Measurements from ENCODE around the gene TOLLIP.
"Not testable (repeated sequence)": the region's sequence is repeated elsewhere in the genome, so short reads cannot be mapped to it uniquely, and the experiment has no call there.

DNA sequence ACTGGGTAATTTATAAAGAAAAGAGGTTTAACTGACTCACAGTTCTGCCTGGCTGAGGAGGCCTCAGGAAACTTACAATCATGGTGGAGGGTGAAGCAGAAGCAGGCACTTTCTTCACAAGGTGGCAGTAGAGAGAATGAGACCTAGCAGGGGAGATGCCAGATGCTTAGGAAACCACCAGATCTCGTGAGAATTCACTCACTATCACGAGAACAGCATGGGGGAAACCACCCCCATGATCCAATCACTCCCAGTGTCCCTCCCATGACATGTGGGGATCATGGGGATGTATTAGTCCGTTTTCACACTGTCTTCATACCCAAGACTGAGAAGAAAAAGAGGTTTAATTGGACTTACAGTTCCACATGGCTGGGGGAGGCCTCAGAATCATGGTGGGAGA lies 45.0 kb downstream of the TOLLIP start:
- TF ChIP-seq, protein P1, sequence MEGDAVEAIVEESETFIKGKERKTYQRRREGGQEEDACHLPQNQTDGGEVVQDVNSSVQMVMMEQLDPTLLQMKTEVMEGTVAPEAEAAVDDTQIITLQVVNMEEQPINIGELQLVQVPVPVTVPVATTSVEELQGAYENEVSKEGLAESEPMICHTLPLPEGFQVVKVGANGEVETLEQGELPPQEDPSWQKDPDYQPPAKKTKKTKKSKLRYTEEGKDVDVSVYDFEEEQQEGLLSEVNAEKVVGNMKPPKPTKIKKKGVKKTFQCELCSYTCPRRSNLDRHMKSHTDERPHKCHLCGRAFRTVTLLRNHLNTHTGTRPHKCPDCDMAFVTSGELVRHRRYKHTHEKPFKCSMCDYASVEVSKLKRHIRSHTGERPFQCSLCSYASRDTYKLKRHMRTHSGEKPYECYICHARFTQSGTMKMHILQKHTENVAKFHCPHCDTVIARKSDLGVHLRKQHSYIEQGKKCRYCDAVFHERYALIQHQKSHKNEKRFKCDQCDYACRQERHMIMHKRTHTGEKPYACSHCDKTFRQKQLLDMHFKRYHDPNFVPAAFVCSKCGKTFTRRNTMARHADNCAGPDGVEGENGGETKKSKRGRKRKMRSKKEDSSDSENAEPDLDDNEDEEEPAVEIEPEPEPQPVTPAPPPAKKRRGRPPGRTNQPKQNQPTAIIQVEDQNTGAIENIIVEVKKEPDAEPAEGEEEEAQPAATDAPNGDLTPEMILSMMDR (IDR thresholded peaks at IDR 0.05): peak in 2 of 3 donors; percentile 13 to 21
- TF ChIP-seq POLR2A, EP300 (IDR thresholded peaks at IDR 0.05): not testable (repeated sequence)

Measured in ovary (tissue), 3 donors.